DND-41 (cell line): ENCODE results near the gene PIK3R6.

ENCODE experiments used
- EZH2 ChIP-seq: IDR thresholded peaks from 3 replicates; pipeline ENCODE4 v1.6.1; 2012; ENCODE audit warnings: borderline replicate concordance, low read depth, mild to moderate bottlenecking, moderate library complexity, low read length, inconsistent platforms; ENCODE audit not compliant: severe bottlenecking
- TF ChIP-seq, protein P1 (sequence below): IDR thresholded peaks from 2 replicates; pipeline ENCODE4 v1.5.1; 2012; ENCODE audit warnings: borderline replicate concordance, low read length, moderate library complexity, mild to moderate bottlenecking; ENCODE audit not compliant: poor library complexity, severe bottlenecking; ENCODE audit errors: extremely low read depth

DNA sequence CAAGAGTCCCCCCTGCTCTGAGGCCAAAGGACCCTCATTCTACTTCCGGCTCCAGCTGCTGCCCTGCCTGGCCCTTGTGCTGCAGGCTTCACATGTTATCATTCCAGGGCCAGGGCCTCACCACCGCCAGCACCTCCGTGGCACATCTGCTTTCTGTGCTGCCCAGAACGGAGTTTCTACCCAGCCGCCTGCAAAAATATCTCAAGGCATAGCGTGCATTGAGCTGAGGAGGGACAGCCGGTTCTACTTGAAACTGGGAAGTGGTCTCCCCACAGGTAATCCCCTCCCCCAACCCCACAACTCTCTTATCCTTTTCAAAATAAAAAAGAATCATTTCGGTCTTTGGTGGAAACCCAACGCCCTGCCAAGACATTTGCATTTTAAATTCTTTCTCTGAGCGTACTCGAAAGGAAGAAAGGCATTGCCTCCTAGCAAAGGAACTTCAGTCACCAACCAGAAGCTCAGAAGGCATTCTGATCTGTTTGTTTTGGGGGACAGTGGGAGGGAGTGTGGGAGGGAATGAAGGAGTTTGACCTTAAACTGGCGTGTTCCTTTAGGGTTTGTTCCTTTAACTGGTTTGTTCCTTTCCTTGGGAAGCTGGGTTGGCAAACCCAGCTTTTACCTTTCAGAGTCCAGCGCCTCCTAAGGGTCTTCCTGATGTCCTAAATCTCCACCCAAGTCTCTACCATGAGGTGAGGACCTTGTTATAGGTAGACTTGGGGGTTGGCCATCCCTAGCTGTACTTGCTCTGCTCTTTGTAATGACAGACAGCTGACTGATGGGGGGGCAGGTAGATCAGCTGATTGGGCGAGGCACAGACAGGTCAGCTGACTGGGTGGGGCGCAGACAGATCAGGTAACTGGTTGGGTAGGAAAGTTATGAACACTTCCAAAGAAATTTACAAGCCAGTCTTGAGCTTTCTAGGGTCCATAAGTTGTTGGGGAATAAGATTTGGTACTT is 33.4 kb upstream of the PIK3R6 start:
- TF ChIP-seq, protein P1, sequence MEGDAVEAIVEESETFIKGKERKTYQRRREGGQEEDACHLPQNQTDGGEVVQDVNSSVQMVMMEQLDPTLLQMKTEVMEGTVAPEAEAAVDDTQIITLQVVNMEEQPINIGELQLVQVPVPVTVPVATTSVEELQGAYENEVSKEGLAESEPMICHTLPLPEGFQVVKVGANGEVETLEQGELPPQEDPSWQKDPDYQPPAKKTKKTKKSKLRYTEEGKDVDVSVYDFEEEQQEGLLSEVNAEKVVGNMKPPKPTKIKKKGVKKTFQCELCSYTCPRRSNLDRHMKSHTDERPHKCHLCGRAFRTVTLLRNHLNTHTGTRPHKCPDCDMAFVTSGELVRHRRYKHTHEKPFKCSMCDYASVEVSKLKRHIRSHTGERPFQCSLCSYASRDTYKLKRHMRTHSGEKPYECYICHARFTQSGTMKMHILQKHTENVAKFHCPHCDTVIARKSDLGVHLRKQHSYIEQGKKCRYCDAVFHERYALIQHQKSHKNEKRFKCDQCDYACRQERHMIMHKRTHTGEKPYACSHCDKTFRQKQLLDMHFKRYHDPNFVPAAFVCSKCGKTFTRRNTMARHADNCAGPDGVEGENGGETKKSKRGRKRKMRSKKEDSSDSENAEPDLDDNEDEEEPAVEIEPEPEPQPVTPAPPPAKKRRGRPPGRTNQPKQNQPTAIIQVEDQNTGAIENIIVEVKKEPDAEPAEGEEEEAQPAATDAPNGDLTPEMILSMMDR, result no peak
- TF ChIP-seq EZH2, result no peak
